ENCODE data around the gene NPHP1.
"Not testable (repeated sequence)": the region's sequence is repeated elsewhere in the genome, so short reads cannot be mapped to it uniquely, and the experiment has no call there.

NPHP1 gene

GRCh38 chr2:110101280-110101844 lies 103.5 kb downstream of the NPHP1 start:
- TF ChIP-seq CTCF (IDR thresholded peaks at IDR 0.05; ENCODE audit: borderline replicate concordance, extremely low read depth, low read length, poor library complexity, severe bottlenecking), result no peak
- no peak for TF ChIP-seq EZH2 (IDR thresholded peaks at IDR 0.05; ENCODE audit: borderline replicate concordance, low read depth, low read length, severe bottlenecking)
- DNase-seq, result peak; percentile 27
- peak; percentile 57; the same call in 2 of the 3 replicates for ATAC-seq (ENCODE audit: insufficient read depth, low read depth)
- no peak overlapping the region for H3K9ac ChIP-seq (ENCODE audit: low read depth, low read length)
- H3K4me1 ChIP-seq (ENCODE audit: insufficient read depth, low read length), result peaks cover 5% of the 10 kb centered on the region; the same call in 1 of the 2 replicates
- H3K79me2 ChIP-seq (ENCODE audit: insufficient read depth, low read length), result no peaks in the 10 kb centered on the region
- 0 out of 2 replicates have a peak overlapping the region, but pooled peaks have one; percentile 16 for H2AFZ ChIP-seq (ENCODE audit: low read depth, low read length)
- H3K4me3 ChIP-seq (ENCODE audit: low read depth in 1 of 2, low read length in 2 of 2), result no peak overlapping the region
- no peaks in the 10 kb centered on the region for H3K36me3 ChIP-seq (ENCODE audit: insufficient read depth, low read length)
- no peak overlapping the region for H3K27ac ChIP-seq (ENCODE audit: low read length)
- no peaks in the 10 kb centered on the region for H3K9me3 ChIP-seq (ENCODE audit: insufficient read depth, low read length, severe bottlenecking)
- no peaks in the 10 kb centered on the region for H3K27me3 ChIP-seq (ENCODE audit: insufficient read depth, low read length, poor library complexity)
- no peak overlapping the region for H3K4me2 ChIP-seq (ENCODE audit: insufficient read depth, low read length)
- no peaks in the 10 kb centered on the region for H4K20me1 ChIP-seq (ENCODE audit: insufficient read depth, low read length)

- H3K4me2 ChIP-seq (ENCODE audit: insufficient read depth, low read length); H4K20me1 ChIP-seq (ENCODE audit: insufficient read depth, low read length); H3K27ac ChIP-seq (ENCODE audit: low read length); H3K9ac ChIP-seq (ENCODE audit: low read depth, low read length); H3K4me3 ChIP-seq (ENCODE audit: low read depth in 1 of 2, low read length in 2 of 2); ATAC-seq (ENCODE audit: insufficient read depth, low read depth); H2AFZ ChIP-seq (ENCODE audit: low read depth, low read length); DNase-seq; H3K4me1 ChIP-seq (ENCODE audit: insufficient read depth, low read length); H3K36me3 ChIP-seq (ENCODE audit: insufficient read depth, low read length); H3K27me3 ChIP-seq (ENCODE audit: insufficient read depth, low read length, poor library complexity); H3K79me2 ChIP-seq (ENCODE audit: insufficient read depth, low read length); H3K9me3 ChIP-seq (ENCODE audit: insufficient read depth, low read length, severe bottlenecking): not testable (repeated sequence)
Observed at GRCh38 chr2:110100880-110101279, 103.9 kb downstream of the NPHP1 start.

GRCh38 chr2:110100480-110100879 lies 104.3 kb downstream of the NPHP1 start:
- no peak for ATAC-seq (ENCODE audit: insufficient read depth, low read depth)
- H3K9ac ChIP-seq (ENCODE audit: low read depth, low read length), result no peak overlapping the region

More at GRCh38 chr2:110100480-110100879, 104.3 kb downstream of the NPHP1 start:
- Histone ChIP-seq H3K27ac (ENCODE audit: low read length) (no peak overlapping the region), H3K4me3 (ENCODE audit: low read depth in 1 of 2, low read length in 2 of 2) (no peak overlapping the region), H3K36me3 (ENCODE audit: insufficient read depth, low read length) (no peaks in the 10 kb centered on the region), H4K20me1 (ENCODE audit: insufficient read depth, low read length) (no peaks in the 10 kb centered on the region), H3K4me1 (ENCODE audit: insufficient read depth, low read length) (peaks cover 5% of the 10 kb centered on the region; the same call in 1 of the 2 replicates), H3K27me3 (ENCODE audit: insufficient read depth, low read length, poor library complexity) (no peaks in the 10 kb centered on the region), H3K9me3 (ENCODE audit: insufficient read depth, low read length, severe bottlenecking) (no peaks in the 10 kb centered on the region), H3K79me2 (ENCODE audit: insufficient read depth, low read length) (no peaks in the 10 kb centered on the region), H3K4me2 (ENCODE audit: insufficient read depth, low read length) (no peak overlapping the region), H2AFZ (ENCODE audit: low read depth, low read length) (no peak overlapping the region)
- DNase-seq, result no peak
- TF ChIP-seq CTCF (IDR thresholded peaks at IDR 0.05; ENCODE audit: borderline replicate concordance, extremely low read depth, low read length, poor library complexity, severe bottlenecking), result no peak
- no peak for TF ChIP-seq EZH2 (IDR thresholded peaks at IDR 0.05; ENCODE audit: borderline replicate concordance, low read depth, low read length, severe bottlenecking)

Measured in DND-41 (cell line).